Epithelial cell of esophagus (primary cell): ENCODE results near the gene PYM1.

ENCODE experiments used
- DNase-seq: peaks from one replicate; pipeline ENCODE4 v3.0.0; 2010; ENCODE audit warnings: low read depth
- H3K4me3 ChIP-seq: 2 replicates; pipeline ENCODE4 v1.5.1; 2011; ENCODE audit warnings: mild to moderate bottlenecking, low read length, control low read depth
- CTCF ChIP-seq: IDR thresholded peaks from 2 replicates; pipeline ENCODE4 v1.5.1; 2011; ENCODE audit warnings: low read depth, mild to moderate bottlenecking, low read length, control low read depth, inconsistent platforms; ENCODE audit not compliant: insufficient read depth; ENCODE audit errors: missing control alignments

PYM1 gene

GRCh38 chr12:55957106-55957859 lies 29.6 kb upstream of the PYM1 start:
- no peak overlapping the region for H3K4me3 ChIP-seq
- peak; percentile 63 for DNase-seq
- no peak for TF ChIP-seq CTCF

GRCh38 chr12:55955800-55956508 lies 28.3 kb upstream of the PYM1 start:
- DNase-seq, result peak; percentile 95
- H3K4me3 ChIP-seq, result no peak overlapping the region
- peak; percentile 72 for TF ChIP-seq CTCF

- H3K4me3 ChIP-seq, result no peak overlapping the region
- no peak for DNase-seq
- no peak for TF ChIP-seq CTCF
Measured at GRCh38 chr12:55955344-55955743, 27.6 kb upstream of the PYM1 start.

- DNase-seq, result no peak
- H3K4me3 ChIP-seq, result no peak overlapping the region
- TF ChIP-seq CTCF, result no peak
Measured at GRCh38 chr12:55946553-55946952, 18.9 kb upstream of the PYM1 start.

GRCh38 chr12:55942577-55943136 lies 15.0 kb upstream of the PYM1 start:
- H3K4me3 ChIP-seq, result no peak overlapping the region
- no peak for TF ChIP-seq CTCF
- no peak for DNase-seq

- no peak for TF ChIP-seq CTCF
- no peak overlapping the region for H3K4me3 ChIP-seq
- DNase-seq, result no peak
Measured at GRCh38 chr12:55942055-55942454, 14.4 kb upstream of the PYM1 start.
